ENCODE data around the gene CDH13.

The CDH13 gene

GRCh38 chr16:82857693-82858365 is 231.1 kb downstream of the CDH13 start:
- no peak overlapping the region for H3K27ac ChIP-seq (ENCODE audit: poor library complexity, severe bottlenecking)
- ATAC-seq (ENCODE audit: low read depth) (no peak), DNase-seq (ENCODE audit: low spot score) (no peak)
- no peaks in the 10 kb centered on the region for H3K27me3 ChIP-seq (ENCODE audit: insufficient read depth, poor library complexity, severe bottlenecking)
- peaks cover 2% of the 10 kb centered on the region; the same call in 1 of the 2 replicates for H3K36me3 ChIP-seq (ENCODE audit: low read depth)
- no peak overlapping the region for H3K4me3 ChIP-seq (ENCODE audit: severe bottlenecking)
- no peaks in the 10 kb centered on the region for H3K9me3 ChIP-seq (ENCODE audit: severe bottlenecking)
- H3K4me1 ChIP-seq (ENCODE audit: insufficient read depth, poor library complexity, severe bottlenecking) = no peaks in the 10 kb centered on the region
- no peak for TF ChIP-seq CTCF (IDR thresholded peaks at IDR 0.05; ENCODE audit: poor library complexity, severe bottlenecking)

- H3K27ac ChIP-seq (ENCODE audit: poor library complexity, severe bottlenecking) = no peak overlapping the region
- ATAC-seq (ENCODE audit: low read depth) = no peak
- H3K27me3 ChIP-seq (ENCODE audit: insufficient read depth, poor library complexity, severe bottlenecking) = no peaks in the 10 kb centered on the region
- TF ChIP-seq CTCF (IDR thresholded peaks at IDR 0.05; ENCODE audit: poor library complexity, severe bottlenecking) = no peak
- no peak overlapping the region for H3K4me3 ChIP-seq (ENCODE audit: severe bottlenecking)
- no peak for DNase-seq (ENCODE audit: low spot score)
- peaks cover 2% of the 10 kb centered on the region; the same call in 1 of the 2 replicates for H3K36me3 ChIP-seq (ENCODE audit: low read depth)
- no peaks in the 10 kb centered on the region for H3K4me1 ChIP-seq (ENCODE audit: insufficient read depth, poor library complexity, severe bottlenecking)
- no peaks in the 10 kb centered on the region for H3K9me3 ChIP-seq (ENCODE audit: severe bottlenecking)
These were observed 232.9 kb downstream of the CDH13 start for GRCh38 chr16:82859662-82860061.

GRCh38 chr16:82860071-82860470 is 233.3 kb downstream of the CDH13 start:
- H3K27ac ChIP-seq (ENCODE audit: poor library complexity, severe bottlenecking) = no peak overlapping the region
- no peak overlapping the region for H3K4me3 ChIP-seq (ENCODE audit: severe bottlenecking)
- TF ChIP-seq CTCF (IDR thresholded peaks at IDR 0.05; ENCODE audit: poor library complexity, severe bottlenecking) = no peak
- DNase-seq (ENCODE audit: low spot score) (no peak), ATAC-seq (ENCODE audit: low read depth) (no peak)
- H3K27me3 ChIP-seq (ENCODE audit: insufficient read depth, poor library complexity, severe bottlenecking) = no peaks in the 10 kb centered on the region
- H3K4me1 ChIP-seq (ENCODE audit: insufficient read depth, poor library complexity, severe bottlenecking) = no peaks in the 10 kb centered on the region
- peaks cover 2% of the 10 kb centered on the region; the same call in 1 of the 2 replicates for H3K36me3 ChIP-seq (ENCODE audit: low read depth)
- H3K9me3 ChIP-seq (ENCODE audit: severe bottlenecking) = peaks cover 2% of the 10 kb centered on the region

- H3K9me3 ChIP-seq (ENCODE audit: severe bottlenecking) = peaks cover 6% of the 10 kb centered on the region
- TF ChIP-seq CTCF (IDR thresholded peaks at IDR 0.05; ENCODE audit: poor library complexity, severe bottlenecking) = no peak
- H3K4me1 ChIP-seq (ENCODE audit: insufficient read depth, poor library complexity, severe bottlenecking) = no peaks in the 10 kb centered on the region
- DNase-seq (ENCODE audit: low spot score) (no peak), ATAC-seq (ENCODE audit: low read depth) (no peak)
- no peak overlapping the region for H3K4me3 ChIP-seq (ENCODE audit: severe bottlenecking)
- no peaks in the 10 kb centered on the region for H3K27me3 ChIP-seq (ENCODE audit: insufficient read depth, poor library complexity, severe bottlenecking)
- peaks cover 8% of the 10 kb centered on the region; the same call in 1 of the 2 replicates for H3K36me3 ChIP-seq (ENCODE audit: low read depth)
- H3K27ac ChIP-seq (ENCODE audit: poor library complexity, severe bottlenecking) = no peak overlapping the region
These were observed 235.3 kb downstream of the CDH13 start for GRCh38 chr16:82862057-82862456.

- no peak overlapping the region for H3K27ac ChIP-seq (ENCODE audit: poor library complexity, severe bottlenecking)
- no peaks in the 10 kb centered on the region for H3K27me3 ChIP-seq (ENCODE audit: insufficient read depth, poor library complexity, severe bottlenecking)
- no peak for ATAC-seq (ENCODE audit: low read depth)
- no peak for DNase-seq (ENCODE audit: low spot score)
- H3K4me1 ChIP-seq (ENCODE audit: insufficient read depth, poor library complexity, severe bottlenecking) = no peaks in the 10 kb centered on the region
- H3K9me3 ChIP-seq (ENCODE audit: severe bottlenecking) = peaks cover 6% of the 10 kb centered on the region
- no peak overlapping the region for H3K4me3 ChIP-seq (ENCODE audit: severe bottlenecking)
- TF ChIP-seq CTCF (IDR thresholded peaks at IDR 0.05; ENCODE audit: poor library complexity, severe bottlenecking) = no peak
- 0 out of 2 replicates have a peak, but pooled peaks cover 5% of the 10 kb centered on the region for H3K36me3 ChIP-seq (ENCODE audit: low read depth)
These were observed 237.7 kb downstream of the CDH13 start for GRCh38 chr16:82864332-82865040.

Data from RWPE2 (cell line).